ENCODE data around the gene UBA1. TPM values are rescaled to one million over a fixed set of nuclear protein-coding genes. Genes with fewer than 3 reads are reported as not detected.

UBA1 gene
- 314 and 384 TPM in 2 replicates for total RNA-seq (ENCODE audit: low replicate concordance)
- long read RNA-seq, transcript UBA1-203 (26 exons, 3,466 nt): major isoform, 8 of 56 reads
- long read RNA-seq, partial matches to known transcripts: 37 of 56 reads
- long read RNA-seq, other reads (novel, unspliced or antisense): 4 of 56 reads

- Mint-ChIP-seq H3K4me1 (ENCODE audit: unreplicated experiment) (peaks cover 52% of the 10 kb centered on the region), H3K36me3 (peaks cover 30% of the 10 kb centered on the region), H3K4me3 (peak within 1 kb of the TSS; percentile 100), H3K9me3 (no peaks in the 10 kb centered on the region), H3K27ac (peak within 1 kb of the TSS; percentile 99), H3K27me3 (no peaks in the 10 kb centered on the region)
- TF ChIP-seq CTCF (conservative IDR thresholded peaks at IDR 0.05): peak; percentile 97
- peak; percentile 97 for DNase-seq (ENCODE audit: extremely low spot score, unreplicated experiment)
These were observed at the start of gene UBA1 for GRCh38 chrX:47193475-47194193. Gene UBA1 (plus strand): TSS chrX:47193829. CDS start chrX:47198803, 4,974 bp downstream.

- no peak for DNase-seq (ENCODE audit: extremely low spot score, unreplicated experiment)
- Mint-ChIP-seq H3K4me1 (ENCODE audit: unreplicated experiment) (no peaks in the 10 kb centered on the region), H3K36me3 (peaks cover 10% of the 10 kb centered on the region), H3K4me3 (peak overlapping the region; percentile 98), H3K27ac (peak overlapping the region; percentile 99), H3K27me3 (no peaks in the 10 kb centered on the region), H3K9me3 (no peaks in the 10 kb centered on the region)
- no peak for TF ChIP-seq CTCF (conservative IDR thresholded peaks at IDR 0.05)
These were observed 49.6 kb upstream of the UBA1 start for GRCh38 chrX:47143894-47144625.

GRCh38 chrX:47144626-47145394 is 48.8 kb upstream of the UBA1 start, which contains the start of the genes NDUFB11 and RBM10:
Gene NDUFB11 (minus strand): TSS chrX:47144702. CDS start chrX:47144679, 23 bp downstream.
Gene RBM10 (plus strand): TSS chrX:47145221. CDS start chrX:47147482, 2,261 bp downstream.
- DNase-seq (ENCODE audit: extremely low spot score, unreplicated experiment): peak; percentile 92
- Mint-ChIP-seq H3K4me1 (ENCODE audit: unreplicated experiment) (no peaks in the 10 kb centered on the region), H3K9me3 (no peaks in the 10 kb centered on the region)

GRCh38 chrX:47145395-47146120 is 48.1 kb upstream of the UBA1 start:
- no peaks in the 10 kb centered on the region for H3K4me1 Mint-ChIP-seq (ENCODE audit: unreplicated experiment)
- H3K27ac Mint-ChIP-seq: peak overlapping the region; percentile 99
- no peak for TF ChIP-seq CTCF (conservative IDR thresholded peaks at IDR 0.05)
- DNase-seq (ENCODE audit: extremely low spot score, unreplicated experiment): no peak
- H3K27me3 Mint-ChIP-seq: no peaks in the 10 kb centered on the region
- H3K4me3 Mint-ChIP-seq: peak overlapping the region; percentile 98
- peaks cover 10% of the 10 kb centered on the region for H3K36me3 Mint-ChIP-seq
- no peaks in the 10 kb centered on the region for H3K9me3 Mint-ChIP-seq

More at GRCh38 chrX:47144626-47145394, 48.8 kb upstream of the UBA1 start, which contains the start of the genes NDUFB11 and RBM10:
- peak within 1 kb of the TSS; percentile 99 for H3K27ac Mint-ChIP-seq
- peak; percentile 81 for TF ChIP-seq CTCF (conservative IDR thresholded peaks at IDR 0.05)
- H3K27me3 Mint-ChIP-seq: no peaks in the 10 kb centered on the region
- peak within 1 kb of the TSS; percentile 98 for H3K4me3 Mint-ChIP-seq
- peaks cover 10% of the 10 kb centered on the region for H3K36me3 Mint-ChIP-seq

All from type B pancreatic cell (in vitro differentiated cells).